Fibroblast of skin of left quadriceps (primary cell): Measurements from ENCODE around the gene KCTD13.
"Not testable (repeated sequence)": the region's sequence is repeated elsewhere in the genome, so short reads cannot be mapped to it uniquely, and the experiment has no call there.

Experiments used
- DNase-seq, 2 experiments: peaks; one replicate each; pipeline ENCODE4 v3.0.0-alpha.2; 2013; ENCODE audit warnings: low read depth in 2 of 2

The KCTD13 gene

GRCh38 chr16:29907973-29908372 is 18.1 kb downstream of the KCTD13 start:
- DNase-seq: no peak

GRCh38 chr16:29906520-29907244 is 19.3 kb downstream of the KCTD13 start:
- DNase-seq: no peak

- DNase-seq: no peak
Observed at GRCh38 chr16:29905668-29906067, 20.4 kb downstream of the KCTD13 start.

GRCh38 chr16:29904947-29905346 is 21.1 kb downstream of the KCTD13 start:
- no peak for DNase-seq

GRCh38 chr16:29903590-29903989 is 22.4 kb downstream of the KCTD13 start:
- no peak for DNase-seq

GRCh38 chr16:29901607-29901945 is 24.4 kb downstream of the KCTD13 start:
- DNase-seq: no peak

- DNase-seq: no peak
Observed at GRCh38 chr16:29900888-29901606, 25.0 kb downstream of the KCTD13 start.

- DNase-seq: peak; percentile 14 to 38
Observed at GRCh38 chr16:29900102-29900887, 25.7 kb downstream of the KCTD13 start, which contains the start of gene ASPHD1. Gene ASPHD1 (plus strand): TSS chr16:29900488. CDS start chr16:29900972, 484 bp downstream.

GRCh38 chr16:29899516-29900101 is 26.4 kb downstream of the KCTD13 start, which contains the start of gene SEZ6L2:
Gene SEZ6L2 (minus strand): TSS chr16:29899550. CDS start chr16:29899019, 531 bp downstream.
- DNase-seq: peak; percentile 54

GRCh38 chr16:29898804-29899515 is 27.1 kb downstream of the KCTD13 start:
- DNase-seq: no peak

GRCh38 chr16:29898135-29898803 is 27.8 kb downstream of the KCTD13 start:
- DNase-seq: no peak

GRCh38 chr16:29897333-29897732 is 28.7 kb downstream of the KCTD13 start:
- no peak for DNase-seq

- DNase-seq: no peak
Observed at GRCh38 chr16:29896841-29897240, 29.2 kb downstream of the KCTD13 start.

GRCh38 chr16:29894352-29894751 is 31.7 kb downstream of the KCTD13 start:
- DNase-seq: no peak

- no peak for DNase-seq
Observed at GRCh38 chr16:29893553-29893952, 32.5 kb downstream of the KCTD13 start.

GRCh38 chr16:29892458-29892813 is 33.6 kb downstream of the KCTD13 start:
- DNase-seq: no peak

GRCh38 chr16:29891525-29892457 is 34.2 kb downstream of the KCTD13 start:
- DNase-seq: no peak

- not testable (repeated sequence) for DNase-seq
Observed at GRCh38 chr16:29889372-29889771, 36.7 kb downstream of the KCTD13 start.

- DNase-seq: no peak
Observed at GRCh38 chr16:29883987-29884386, 42.0 kb downstream of the KCTD13 start.

GRCh38 chr16:29881050-29881449 is 45.0 kb downstream of the KCTD13 start:
- no peak for DNase-seq
